Panc1 (cell line): ENCODE measurements around the gene CNDP1. TPM values are rescaled to one million over a fixed set of nuclear protein-coding genes. Genes with fewer than 3 reads are reported as not detected.

ENCODE experiments used
- ATAC-seq: fragments of 200-7000 bp; cut with Tn5 transposase; 2 replicates; pipeline ENCODE4 v1.9.1; 2020; ENCODE audit warnings: mild to moderate bottlenecking, moderate library complexity
- BruUV-seq: library from RNA; stranded (reverse); fragments of 400-500 nt; replicated peaks from 2 replicates; lab custom pipeline; 2021; lab: Mats Ljungman, UMichigan
- CTCF ChIA-PET: fragments of 300-600 bp; sonication (Branson Sonifier 250); formaldehyde crosslinking; loops from one replicate; lab custom pipeline; 2022; ENCODE audit warnings: antibody characterized with exemption; lab: Charles Lee
- POLR2A ChIA-PET: fragments of 300-600 bp; sonication (Branson Sonifier 250); formaldehyde crosslinking; loops from one replicate; lab custom pipeline; 2022; ENCODE audit warnings: antibody characterized with exemption; lab: Charles Lee
- DNase-seq: peaks from one replicate; pipeline ENCODE4 v3.0.0-alpha.2; 2010; ENCODE audit warnings: low read depth, low spot score
- H3K27ac ChIP-seq: 2 replicates; pipeline ENCODE4 v1.5.1; 2011; ENCODE audit warnings: mild to moderate bottlenecking, low read length, inconsistent platforms
- H3K27me3 ChIP-seq: fragments of 200-500 bp; sonication (Bioruptor generic); 2 replicates; pipeline ENCODE4 v1.6.0; 2014; ENCODE audit warnings: low read length, inconsistent platforms; ENCODE audit not compliant: control insufficient read depth, insufficient read depth
- H3K36me3 ChIP-seq: fragments of 200-500 bp; sonication (Bioruptor generic); 2 replicates; pipeline ENCODE4 v1.5.1; 2014; ENCODE audit warnings: inconsistent platforms, mild to moderate bottlenecking, low read length, moderate library complexity; ENCODE audit not compliant: control insufficient read depth, insufficient read depth
- H3K4me1 ChIP-seq: 2 replicates; pipeline ENCODE4 v1.5.1; 2011; ENCODE audit warnings: inconsistent platforms, mild to moderate bottlenecking, low read length, moderate library complexity; ENCODE audit not compliant: control insufficient read depth, insufficient read depth
- H3K4me3 ChIP-seq, 2 experiments: 2 replicates each; pipeline ENCODE4 v1.5.1; 2011 to 2012; ENCODE audit warnings: low read depth in 2 of 2, low read length in 2 of 2, mild to moderate bottlenecking in 2 of 2, inconsistent platforms in 1 of 2, moderate library complexity in 1 of 2
- H3K9me3 ChIP-seq: fragments of 200-500 bp; sonication (Bioruptor generic); 2 replicates; pipeline ENCODE4 v1.5.1; 2014; ENCODE audit warnings: low read depth, mild to moderate bottlenecking, inconsistent platforms, low read length, moderate library complexity; ENCODE audit not compliant: control insufficient read depth, insufficient read depth
- POLR2AphosphoS5 ChIP-seq: IDR thresholded peaks from 2 replicates; pipeline ENCODE4 v1.6.1; 2012; ENCODE audit warnings: mild to moderate bottlenecking, low read depth, low read length, moderate library complexity
- SIN3A ChIP-seq: IDR thresholded peaks from 2 replicates; pipeline ENCODE4 v1.6.1; 2012; ENCODE audit warnings: low read depth, mild to moderate bottlenecking, low read length, moderate library complexity, borderline replicate concordance; ENCODE audit not compliant: insufficient read depth
- TCF7L2 ChIP-seq: IDR thresholded peaks from 2 replicates; pipeline ENCODE4 v1.6.1; 2011; ENCODE audit warnings: mild to moderate bottlenecking, low read depth, low read length, inconsistent platforms
- in situ Hi-C: cut with HindIII; loops from 2 replicates; pipeline ENCODE4 v1.10.0; 2016; ENCODE audit warnings: low sequenced_read_pairs, low pct_unique_long_range_greater_than_20kb
- intact Hi-C: fragments of 100-400 bp; cut with micrococcal nuclease; formaldehyde crosslinking; loops from one replicate; pipeline ENCODE4 v1.10.0; 2022; ENCODE audit not compliant: unreplicated experiment
- total RNA-seq: library from RNA; stranded (reverse); gene quantifications from one replicate; pipeline ENCODE4 v1.2.1, GENCODE V29; 2021; ENCODE audit not compliant: unreplicated experiment
- TF ChIP-seq, protein P1 (sequence below): fragments of 450-650 bp; IDR thresholded peaks from 2 replicates; pipeline ENCODE4 v1.5.1; 2017; ENCODE audit warnings: mild to moderate bottlenecking
- TF ChIP-seq, protein P2 (sequence below), 2 experiments: IDR thresholded peaks; 2 replicates each; pipeline ENCODE4 v1.6.1; 2011 to 2012; ENCODE audit warnings: low read depth in 2 of 2, control low read depth in 1 of 2, low read length in 1 of 2, mild to moderate bottlenecking in 1 of 2, moderate library complexity in 1 of 2; ENCODE audit not compliant: insufficient read depth in 1 of 2

CNDP1 gene
- total RNA-seq, 1 experiment from 2014 or later: not detected

DNA sequence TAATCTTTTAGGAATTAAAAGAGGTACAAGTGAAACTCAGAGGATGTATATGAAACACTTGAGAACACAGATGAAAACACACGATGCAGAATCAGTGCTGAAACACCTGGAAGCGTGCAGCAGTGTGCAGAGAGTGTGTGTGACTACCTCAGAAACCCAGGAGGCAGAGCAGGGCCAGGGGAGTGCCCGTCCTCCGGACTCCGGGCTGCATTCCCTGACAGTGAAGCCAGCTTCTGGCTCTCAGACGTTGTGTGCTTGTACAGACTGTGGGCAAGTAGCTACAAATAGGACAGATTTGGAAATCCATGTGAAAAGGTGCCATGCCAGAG lies 98.0 kb downstream of the CNDP1 start:
- DNase-seq: no peak
- CTCF ChIA-PET: interaction anchor here (0.6 kb wide), 1 partner anchor 262 kb away, joined by 4 read pairs; no protein-coding TSS in a partner anchor

DNA sequence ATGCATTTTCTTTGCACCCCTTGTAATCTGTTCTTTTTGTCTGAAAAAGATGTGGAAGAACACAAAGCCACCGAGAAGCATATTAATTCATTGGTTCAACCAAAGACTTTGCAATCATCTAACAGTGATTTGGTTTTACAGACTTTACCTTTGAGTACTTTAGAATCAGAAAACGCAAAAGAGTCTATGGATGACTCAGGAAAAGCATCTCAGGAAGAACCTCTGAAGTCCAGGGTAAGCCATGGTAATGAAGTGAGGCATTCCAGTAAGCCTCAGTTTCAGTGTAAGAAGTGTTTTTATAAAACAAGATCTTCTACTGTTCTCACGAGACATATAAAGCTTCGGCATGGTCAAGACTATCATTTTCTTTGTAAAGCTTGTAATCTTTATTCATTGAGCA lies 98.6 kb downstream of the CNDP1 start:
- BruUV-seq: no TSS peak
- Histone ChIP-seq H3K27ac (no peak overlapping the region), H3K4me1 (no peaks in the 10 kb centered on the region), H3K9me3 (no peaks in the 10 kb centered on the region), H3K36me3 (no peaks in the 10 kb centered on the region), H3K4me3 (no peak overlapping the region), H3K27me3 (no peaks in the 10 kb centered on the region)
- TF ChIP-seq, protein P1, sequence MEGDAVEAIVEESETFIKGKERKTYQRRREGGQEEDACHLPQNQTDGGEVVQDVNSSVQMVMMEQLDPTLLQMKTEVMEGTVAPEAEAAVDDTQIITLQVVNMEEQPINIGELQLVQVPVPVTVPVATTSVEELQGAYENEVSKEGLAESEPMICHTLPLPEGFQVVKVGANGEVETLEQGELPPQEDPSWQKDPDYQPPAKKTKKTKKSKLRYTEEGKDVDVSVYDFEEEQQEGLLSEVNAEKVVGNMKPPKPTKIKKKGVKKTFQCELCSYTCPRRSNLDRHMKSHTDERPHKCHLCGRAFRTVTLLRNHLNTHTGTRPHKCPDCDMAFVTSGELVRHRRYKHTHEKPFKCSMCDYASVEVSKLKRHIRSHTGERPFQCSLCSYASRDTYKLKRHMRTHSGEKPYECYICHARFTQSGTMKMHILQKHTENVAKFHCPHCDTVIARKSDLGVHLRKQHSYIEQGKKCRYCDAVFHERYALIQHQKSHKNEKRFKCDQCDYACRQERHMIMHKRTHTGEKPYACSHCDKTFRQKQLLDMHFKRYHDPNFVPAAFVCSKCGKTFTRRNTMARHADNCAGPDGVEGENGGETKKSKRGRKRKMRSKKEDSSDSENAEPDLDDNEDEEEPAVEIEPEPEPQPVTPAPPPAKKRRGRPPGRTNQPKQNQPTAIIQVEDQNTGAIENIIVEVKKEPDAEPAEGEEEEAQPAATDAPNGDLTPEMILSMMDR: no peak
- TF ChIP-seq SIN3A (no peak), TCF7L2 (no peak), POLR2AphosphoS5 (no peak)
- TF ChIP-seq, protein P2, sequence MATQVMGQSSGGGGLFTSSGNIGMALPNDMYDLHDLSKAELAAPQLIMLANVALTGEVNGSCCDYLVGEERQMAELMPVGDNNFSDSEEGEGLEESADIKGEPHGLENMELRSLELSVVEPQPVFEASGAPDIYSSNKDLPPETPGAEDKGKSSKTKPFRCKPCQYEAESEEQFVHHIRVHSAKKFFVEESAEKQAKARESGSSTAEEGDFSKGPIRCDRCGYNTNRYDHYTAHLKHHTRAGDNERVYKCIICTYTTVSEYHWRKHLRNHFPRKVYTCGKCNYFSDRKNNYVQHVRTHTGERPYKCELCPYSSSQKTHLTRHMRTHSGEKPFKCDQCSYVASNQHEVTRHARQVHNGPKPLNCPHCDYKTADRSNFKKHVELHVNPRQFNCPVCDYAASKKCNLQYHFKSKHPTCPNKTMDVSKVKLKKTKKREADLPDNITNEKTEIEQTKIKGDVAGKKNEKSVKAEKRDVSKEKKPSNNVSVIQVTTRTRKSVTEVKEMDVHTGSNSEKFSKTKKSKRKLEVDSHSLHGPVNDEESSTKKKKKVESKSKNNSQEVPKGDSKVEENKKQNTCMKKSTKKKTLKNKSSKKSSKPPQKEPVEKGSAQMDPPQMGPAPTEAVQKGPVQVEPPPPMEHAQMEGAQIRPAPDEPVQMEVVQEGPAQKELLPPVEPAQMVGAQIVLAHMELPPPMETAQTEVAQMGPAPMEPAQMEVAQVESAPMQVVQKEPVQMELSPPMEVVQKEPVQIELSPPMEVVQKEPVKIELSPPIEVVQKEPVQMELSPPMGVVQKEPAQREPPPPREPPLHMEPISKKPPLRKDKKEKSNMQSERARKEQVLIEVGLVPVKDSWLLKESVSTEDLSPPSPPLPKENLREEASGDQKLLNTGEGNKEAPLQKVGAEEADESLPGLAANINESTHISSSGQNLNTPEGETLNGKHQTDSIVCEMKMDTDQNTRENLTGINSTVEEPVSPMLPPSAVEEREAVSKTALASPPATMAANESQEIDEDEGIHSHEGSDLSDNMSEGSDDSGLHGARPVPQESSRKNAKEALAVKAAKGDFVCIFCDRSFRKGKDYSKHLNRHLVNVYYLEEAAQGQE (IDR thresholded peaks at IDR 0.05; ENCODE audit: insufficient read depth in 1 of 2, low read depth in 2 of 2, low read length in 1 of 2): no peak
- ChIA-PET CTCF (no interaction called here), POLR2A (interaction anchor here (0.5 kb wide), 1 partner anchor 409 kb away, joined by 3 read pairs; no protein-coding TSS in a partner anchor)
- in situ Hi-C loops: no loop called here
- ATAC-seq (no peak), DNase-seq (no peak)
- intact Hi-C loops: no loop called here

More for the DNA sequence above, 98.0 kb downstream of the CNDP1 start:
- Histone ChIP-seq H3K36me3 (no peaks in the 10 kb centered on the region), H3K27ac (no peak overlapping the region), H3K27me3 (no peaks in the 10 kb centered on the region), H3K4me1 (no peaks in the 10 kb centered on the region), H3K4me3 (no peak overlapping the region), H3K9me3 (no peaks in the 10 kb centered on the region)
- ATAC-seq: no peak
- TF ChIP-seq POLR2AphosphoS5: no peak
- TF ChIP-seq, protein P1: no peak
- TF ChIP-seq, protein P2 (IDR thresholded peaks at IDR 0.05; ENCODE audit: insufficient read depth in 1 of 2, low read depth in 2 of 2, low read length in 1 of 2): no peak
- no peak for TF ChIP-seq TCF7L2
- no peak for TF ChIP-seq SIN3A
- in situ Hi-C loops: no loop called here
- BruUV-seq: no TSS peak
- POLR2A ChIA-PET: interaction anchor here (0.5 kb wide), 1 partner anchor 409 kb away, joined by 3 read pairs; no protein-coding TSS in a partner anchor
- intact Hi-C loops: no loop called here
